ENCODE data around the gene CNIH1.
"Not testable (repeated sequence)": the region's sequence is repeated elsewhere in the genome, so short reads cannot be mapped to it uniquely, and the experiment has no call there.

CNIH1 gene

GRCh38 chr14:54380558-54380957 lies 60.6 kb downstream of the CNIH1 start:
- DNase-seq (ENCODE audit: low read depth) = not testable (repeated sequence)

GRCh38 chr14:54378893-54379292 lies 62.3 kb downstream of the CNIH1 start:
- DNase-seq (ENCODE audit: low read depth) = not testable (repeated sequence)

GRCh38 chr14:54377501-54377900 lies 63.7 kb downstream of the CNIH1 start:
- no peak for DNase-seq (ENCODE audit: low read depth)

GRCh38 chr14:54374117-54374884 lies 66.9 kb downstream of the CNIH1 start:
- peak; percentile 58 for DNase-seq (ENCODE audit: low read depth)

Measured in amniotic epithelial cell (primary cell).